Liver (tissue), 3 donors: ENCODE measurements around the gene KRT77.

Source experiments
- ATF3 ChIP-seq: IDR thresholded peaks from 2 replicates; pipeline ENCODE4 v1.6.1; 2016; ENCODE audit warnings: antibody characterized with exemption
- CTCF ChIP-seq: fragments of 150-350 bp; IDR thresholded peaks from 2 replicates; pipeline ENCODE4 v1.5.1; 2017; ENCODE audit warnings: improper control_type of control experiment, low read depth, low read length; ENCODE audit not compliant: missing input control
- EGR1 ChIP-seq, 2 donors: IDR thresholded peaks; 2 replicates each; pipeline ENCODE4 v1.6.1; 2016 to 2018; ENCODE audit warnings: antibody characterized with exemption in 2 of 2, low read depth in 2 of 2
- NR2F2 ChIP-seq: IDR thresholded peaks from 2 replicates; pipeline ENCODE4 v1.6.1; 2016; ENCODE audit warnings: antibody characterized with exemption
- RAD21 ChIP-seq, 2 donors: IDR thresholded peaks; 2 replicates each; pipeline ENCODE4 v1.6.1; 2016; ENCODE audit warnings: antibody characterized with exemption in 2 of 2, mild to moderate bottlenecking in 2 of 2
- SP1 ChIP-seq: IDR thresholded peaks from 2 replicates; pipeline ENCODE4 v1.6.1; 2018; ENCODE audit warnings: antibody characterized with exemption, mild to moderate bottlenecking
- TF ChIP-seq, protein P1 (sequence below): IDR thresholded peaks from 2 replicates; pipeline ENCODE4 v1.6.1; 2016; ENCODE audit warnings: antibody characterized with exemption
- TF ChIP-seq, protein P2 (sequence below): IDR thresholded peaks from 2 replicates; pipeline ENCODE4 v1.6.1; 2016; ENCODE audit warnings: antibody characterized with exemption, mild to moderate bottlenecking
- donor health status: healthy.
- donor health status: healthy.

DNA sequence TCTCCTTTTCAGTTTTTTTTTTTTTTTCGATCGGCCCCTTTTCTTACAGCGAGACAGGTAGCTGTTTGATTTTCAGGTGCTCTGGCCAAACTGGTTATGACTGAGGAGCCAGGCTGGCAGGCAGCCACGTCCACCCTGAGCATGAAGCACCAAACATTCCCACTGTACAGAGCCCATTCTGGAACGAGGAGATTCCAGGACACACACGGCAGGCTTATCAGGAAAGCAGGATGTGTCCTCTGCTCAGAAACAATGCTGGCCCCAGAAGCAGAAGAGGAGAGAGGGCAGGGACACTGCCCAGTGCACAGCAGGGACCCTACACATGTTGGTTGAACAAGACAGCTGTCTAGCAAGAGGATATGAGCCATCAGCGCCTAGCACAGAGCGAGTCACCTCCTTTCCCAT, 47.6 kb downstream of the KRT77 start:
- TF ChIP-seq NR2F2 (no peak), CTCF (no peak), SP1 (no peak), EGR1 (IDR thresholded peaks at IDR 0.05; ENCODE audit: low read depth in 2 of 2) (no peak), ATF3 (no peak), RAD21 (IDR thresholded peaks at IDR 0.05) (no peak)
- TF ChIP-seq, protein P1, sequence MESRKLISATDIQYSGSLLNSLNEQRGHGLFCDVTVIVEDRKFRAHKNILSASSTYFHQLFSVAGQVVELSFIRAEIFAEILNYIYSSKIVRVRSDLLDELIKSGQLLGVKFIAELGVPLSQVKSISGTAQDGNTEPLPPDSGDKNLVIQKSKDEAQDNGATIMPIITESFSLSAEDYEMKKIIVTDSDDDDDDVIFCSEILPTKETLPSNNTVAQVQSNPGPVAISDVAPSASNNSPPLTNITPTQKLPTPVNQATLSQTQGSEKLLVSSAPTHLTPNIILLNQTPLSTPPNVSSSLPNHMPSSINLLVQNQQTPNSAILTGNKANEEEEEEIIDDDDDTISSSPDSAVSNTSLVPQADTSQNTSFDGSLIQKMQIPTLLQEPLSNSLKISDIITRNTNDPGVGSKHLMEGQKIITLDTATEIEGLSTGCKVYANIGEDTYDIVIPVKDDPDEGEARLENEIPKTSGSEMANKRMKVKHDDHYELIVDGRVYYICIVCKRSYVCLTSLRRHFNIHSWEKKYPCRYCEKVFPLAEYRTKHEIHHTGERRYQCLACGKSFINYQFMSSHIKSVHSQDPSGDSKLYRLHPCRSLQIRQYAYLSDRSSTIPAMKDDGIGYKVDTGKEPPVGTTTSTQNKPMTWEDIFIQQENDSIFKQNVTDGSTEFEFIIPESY: no peak
- TF ChIP-seq, protein P2, sequence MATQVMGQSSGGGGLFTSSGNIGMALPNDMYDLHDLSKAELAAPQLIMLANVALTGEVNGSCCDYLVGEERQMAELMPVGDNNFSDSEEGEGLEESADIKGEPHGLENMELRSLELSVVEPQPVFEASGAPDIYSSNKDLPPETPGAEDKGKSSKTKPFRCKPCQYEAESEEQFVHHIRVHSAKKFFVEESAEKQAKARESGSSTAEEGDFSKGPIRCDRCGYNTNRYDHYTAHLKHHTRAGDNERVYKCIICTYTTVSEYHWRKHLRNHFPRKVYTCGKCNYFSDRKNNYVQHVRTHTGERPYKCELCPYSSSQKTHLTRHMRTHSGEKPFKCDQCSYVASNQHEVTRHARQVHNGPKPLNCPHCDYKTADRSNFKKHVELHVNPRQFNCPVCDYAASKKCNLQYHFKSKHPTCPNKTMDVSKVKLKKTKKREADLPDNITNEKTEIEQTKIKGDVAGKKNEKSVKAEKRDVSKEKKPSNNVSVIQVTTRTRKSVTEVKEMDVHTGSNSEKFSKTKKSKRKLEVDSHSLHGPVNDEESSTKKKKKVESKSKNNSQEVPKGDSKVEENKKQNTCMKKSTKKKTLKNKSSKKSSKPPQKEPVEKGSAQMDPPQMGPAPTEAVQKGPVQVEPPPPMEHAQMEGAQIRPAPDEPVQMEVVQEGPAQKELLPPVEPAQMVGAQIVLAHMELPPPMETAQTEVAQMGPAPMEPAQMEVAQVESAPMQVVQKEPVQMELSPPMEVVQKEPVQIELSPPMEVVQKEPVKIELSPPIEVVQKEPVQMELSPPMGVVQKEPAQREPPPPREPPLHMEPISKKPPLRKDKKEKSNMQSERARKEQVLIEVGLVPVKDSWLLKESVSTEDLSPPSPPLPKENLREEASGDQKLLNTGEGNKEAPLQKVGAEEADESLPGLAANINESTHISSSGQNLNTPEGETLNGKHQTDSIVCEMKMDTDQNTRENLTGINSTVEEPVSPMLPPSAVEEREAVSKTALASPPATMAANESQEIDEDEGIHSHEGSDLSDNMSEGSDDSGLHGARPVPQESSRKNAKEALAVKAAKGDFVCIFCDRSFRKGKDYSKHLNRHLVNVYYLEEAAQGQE: no peak
